ENCODE data around the gene GNAL.
"Not testable (repeated sequence)": the region's sequence is repeated elsewhere in the genome, so short reads cannot be mapped to it uniquely, and the experiment has no call there.

GNAL gene

DNA sequence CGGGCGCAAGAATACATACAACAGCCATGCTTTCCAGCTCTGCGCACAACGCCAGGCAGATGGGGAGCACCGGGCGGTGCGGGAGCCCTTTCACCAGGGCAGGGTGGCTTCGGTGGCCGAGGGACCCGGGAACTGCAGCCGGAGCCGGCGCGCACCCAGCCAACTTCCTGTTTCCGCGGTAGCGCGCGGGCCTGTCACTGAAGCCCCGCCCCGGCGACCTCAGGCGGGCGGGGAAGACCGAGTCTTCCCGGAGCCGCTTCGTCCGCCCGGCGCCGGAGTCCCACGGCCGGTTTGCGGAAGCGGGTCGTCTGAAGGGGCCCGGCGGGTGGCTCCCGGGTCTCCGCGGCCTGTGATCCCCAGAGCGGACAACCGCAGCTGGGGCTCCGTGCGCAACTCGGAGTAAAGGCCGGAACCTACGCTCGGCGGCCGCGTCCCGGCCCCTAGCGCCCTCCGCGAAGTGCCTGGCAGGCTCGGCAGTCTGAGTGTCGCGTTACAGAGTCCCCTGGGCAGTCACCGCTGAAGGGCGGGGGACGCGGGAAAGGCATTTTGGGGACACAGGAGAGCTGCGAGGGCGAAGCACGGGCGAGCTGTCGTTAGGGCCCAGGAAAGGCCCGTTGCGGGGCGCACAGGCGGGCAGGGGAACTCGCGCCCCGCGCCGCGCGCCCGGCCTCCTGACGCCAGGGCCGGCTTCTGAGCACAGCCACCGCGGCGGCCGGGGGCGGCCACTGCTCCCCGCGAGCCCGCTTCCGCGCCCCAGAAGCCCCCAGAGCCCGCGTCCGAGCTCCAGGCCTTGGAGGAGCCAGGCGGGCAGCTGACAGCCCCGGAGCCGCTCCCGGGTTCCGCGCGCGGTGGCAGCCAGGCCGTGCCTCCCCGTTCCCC, 219.4 kb downstream of the GNAL start, which contains the start of gene MPPE1:
Gene MPPE1 (minus strand): TSS at position 136 of the 879 bp plus-strand sequence. CDS start 11,053 bp downstream, outside the sequence.
- H3K4me3 ChIP-seq (ENCODE audit: low read depth, low read length) = peak within 1 kb of the TSS; percentile 95
- DNase-seq (ENCODE audit: low read depth) = peak; percentile 96
- TF ChIP-seq CTCF (IDR thresholded peaks at IDR 0.05; ENCODE audit: low read depth, low read length) (no peak), POLR2A (IDR thresholded peaks at IDR 0.05; ENCODE audit: extremely low read depth, insufficient read length) (peak; percentile 70), MYC (IDR thresholded peaks at IDR 0.05; ENCODE audit: low read depth, low read length) (peak; percentile 54)
- TF ChIP-seq, protein P1, sequence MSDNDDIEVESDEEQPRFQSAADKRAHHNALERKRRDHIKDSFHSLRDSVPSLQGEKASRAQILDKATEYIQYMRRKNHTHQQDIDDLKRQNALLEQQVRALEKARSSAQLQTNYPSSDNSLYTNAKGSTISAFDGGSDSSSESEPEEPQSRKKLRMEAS (IDR thresholded peaks at IDR 0.05; ENCODE audit: low read depth, low read length) = no peak; the same call in 1 of the 2 replicates

DNA sequence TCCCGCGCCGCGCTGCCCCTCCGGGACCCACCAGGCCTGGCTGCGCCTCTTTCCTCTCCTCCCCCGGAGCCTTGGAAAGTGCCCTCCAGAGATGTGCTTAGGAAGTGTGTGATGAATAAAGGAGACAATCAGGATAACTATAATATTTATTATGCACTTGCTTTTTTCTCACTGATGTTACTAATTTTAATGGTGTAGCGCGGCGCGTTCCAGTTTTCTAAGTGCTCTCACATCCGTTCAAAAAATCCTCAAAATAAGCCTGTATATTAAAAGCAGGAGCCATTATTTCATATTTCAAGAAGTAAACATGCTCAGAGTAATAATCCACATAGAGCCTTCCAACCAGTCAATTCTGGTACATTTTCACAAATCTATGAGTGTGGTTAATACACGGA, 220.0 kb downstream of the GNAL start:
- DNase-seq (ENCODE audit: low read depth) = no peak
- peak overlapping the region; percentile 57 for H3K4me3 ChIP-seq (ENCODE audit: low read depth, low read length)
- TF ChIP-seq MYC (IDR thresholded peaks at IDR 0.05; ENCODE audit: low read depth, low read length) = no peak
- no peak for TF ChIP-seq POLR2A (IDR thresholded peaks at IDR 0.05; ENCODE audit: extremely low read depth, insufficient read length)
- TF ChIP-seq, protein P1 (IDR thresholded peaks at IDR 0.05; ENCODE audit: low read depth, low read length) = no peak
- TF ChIP-seq CTCF (IDR thresholded peaks at IDR 0.05; ENCODE audit: low read depth, low read length) = no peak

GRCh38 chr18:11909591-11910026, 220.5 kb downstream of the GNAL start:
- TF ChIP-seq POLR2A (IDR thresholded peaks at IDR 0.05; ENCODE audit: extremely low read depth, insufficient read length) (no peak), MYC (IDR thresholded peaks at IDR 0.05; ENCODE audit: low read depth, low read length) (no peak), CTCF (IDR thresholded peaks at IDR 0.05; ENCODE audit: low read depth, low read length) (no peak)
- TF ChIP-seq, protein P1 (IDR thresholded peaks at IDR 0.05; ENCODE audit: low read depth, low read length) = no peak
- peak; percentile 27 for DNase-seq (ENCODE audit: low read depth)
- no peak overlapping the region for H3K4me3 ChIP-seq (ENCODE audit: low read depth, low read length)

- H3K4me3 ChIP-seq (ENCODE audit: low read depth, low read length) = not testable (repeated sequence)
- DNase-seq (ENCODE audit: low read depth) = peak; percentile 84
These were observed 227.8 kb downstream of the GNAL start for GRCh38 chr18:11916880-11917279.

GRCh38 chr18:11919522-11919921, 230.5 kb downstream of the GNAL start:
- H3K4me3 ChIP-seq (ENCODE audit: low read depth, low read length); DNase-seq (ENCODE audit: low read depth): not testable (repeated sequence)

- no peak overlapping the region for H3K4me3 ChIP-seq (ENCODE audit: low read depth, low read length)
- TF ChIP-seq MYC (IDR thresholded peaks at IDR 0.05; ENCODE audit: low read depth, low read length) (no peak), CTCF (IDR thresholded peaks at IDR 0.05; ENCODE audit: low read depth, low read length) (no peak), POLR2A (IDR thresholded peaks at IDR 0.05; ENCODE audit: extremely low read depth, insufficient read length) (no peak)
- TF ChIP-seq, protein P1 (IDR thresholded peaks at IDR 0.05; ENCODE audit: low read depth, low read length) = no peak
- no peak for DNase-seq (ENCODE audit: low read depth)
These were observed 234.4 kb downstream of the GNAL start for GRCh38 chr18:11923450-11923849.

Data from NB4 (cell line).